ENCODE results near the gene MID1IP1. TPM values are rescaled to one million over a fixed set of nuclear protein-coding genes. Genes with fewer than 3 reads are reported as not detected.

Gene MID1IP1
- total RNA-seq, 3 donors from 2014 or later: 22.2 to 59.7 (median 34.4) TPM

DNA sequence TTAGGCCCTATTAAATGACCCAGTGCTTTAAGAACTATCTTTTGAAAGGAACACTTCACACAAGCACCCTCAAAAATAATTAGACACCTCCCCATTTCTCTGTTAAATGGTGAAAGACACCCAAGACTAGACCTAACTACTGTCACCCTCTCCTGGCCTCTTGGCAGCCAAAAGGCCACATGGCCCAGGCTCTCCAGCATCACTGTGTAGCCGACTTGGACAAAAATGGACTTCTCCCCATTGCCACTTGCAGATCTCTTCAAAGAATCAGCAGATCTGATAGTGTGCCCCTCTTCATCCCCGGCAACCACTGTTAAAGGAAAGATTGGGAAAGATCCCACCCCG, 2.0 kb downstream of the MID1IP1 start:
- no peak overlapping the region for H3K4me3 ChIP-seq
- intact Hi-C loops (cut with DNase I, micrococcal nuclease): no loop called here
- no peaks in the 10 kb centered on the region for H3K36me3 ChIP-seq (ENCODE audit: low read depth)
- ATAC-seq: no peak
- no peak for DNase-seq
- H3K4me1 ChIP-seq (ENCODE audit: low read depth): peaks cover 3% of the 10 kb centered on the region
- H3K9me3 ChIP-seq: no peaks in the 10 kb centered on the region
- TF ChIP-seq, protein P1, sequence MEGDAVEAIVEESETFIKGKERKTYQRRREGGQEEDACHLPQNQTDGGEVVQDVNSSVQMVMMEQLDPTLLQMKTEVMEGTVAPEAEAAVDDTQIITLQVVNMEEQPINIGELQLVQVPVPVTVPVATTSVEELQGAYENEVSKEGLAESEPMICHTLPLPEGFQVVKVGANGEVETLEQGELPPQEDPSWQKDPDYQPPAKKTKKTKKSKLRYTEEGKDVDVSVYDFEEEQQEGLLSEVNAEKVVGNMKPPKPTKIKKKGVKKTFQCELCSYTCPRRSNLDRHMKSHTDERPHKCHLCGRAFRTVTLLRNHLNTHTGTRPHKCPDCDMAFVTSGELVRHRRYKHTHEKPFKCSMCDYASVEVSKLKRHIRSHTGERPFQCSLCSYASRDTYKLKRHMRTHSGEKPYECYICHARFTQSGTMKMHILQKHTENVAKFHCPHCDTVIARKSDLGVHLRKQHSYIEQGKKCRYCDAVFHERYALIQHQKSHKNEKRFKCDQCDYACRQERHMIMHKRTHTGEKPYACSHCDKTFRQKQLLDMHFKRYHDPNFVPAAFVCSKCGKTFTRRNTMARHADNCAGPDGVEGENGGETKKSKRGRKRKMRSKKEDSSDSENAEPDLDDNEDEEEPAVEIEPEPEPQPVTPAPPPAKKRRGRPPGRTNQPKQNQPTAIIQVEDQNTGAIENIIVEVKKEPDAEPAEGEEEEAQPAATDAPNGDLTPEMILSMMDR (IDR thresholded peaks at IDR 0.05): no peak

DNA sequence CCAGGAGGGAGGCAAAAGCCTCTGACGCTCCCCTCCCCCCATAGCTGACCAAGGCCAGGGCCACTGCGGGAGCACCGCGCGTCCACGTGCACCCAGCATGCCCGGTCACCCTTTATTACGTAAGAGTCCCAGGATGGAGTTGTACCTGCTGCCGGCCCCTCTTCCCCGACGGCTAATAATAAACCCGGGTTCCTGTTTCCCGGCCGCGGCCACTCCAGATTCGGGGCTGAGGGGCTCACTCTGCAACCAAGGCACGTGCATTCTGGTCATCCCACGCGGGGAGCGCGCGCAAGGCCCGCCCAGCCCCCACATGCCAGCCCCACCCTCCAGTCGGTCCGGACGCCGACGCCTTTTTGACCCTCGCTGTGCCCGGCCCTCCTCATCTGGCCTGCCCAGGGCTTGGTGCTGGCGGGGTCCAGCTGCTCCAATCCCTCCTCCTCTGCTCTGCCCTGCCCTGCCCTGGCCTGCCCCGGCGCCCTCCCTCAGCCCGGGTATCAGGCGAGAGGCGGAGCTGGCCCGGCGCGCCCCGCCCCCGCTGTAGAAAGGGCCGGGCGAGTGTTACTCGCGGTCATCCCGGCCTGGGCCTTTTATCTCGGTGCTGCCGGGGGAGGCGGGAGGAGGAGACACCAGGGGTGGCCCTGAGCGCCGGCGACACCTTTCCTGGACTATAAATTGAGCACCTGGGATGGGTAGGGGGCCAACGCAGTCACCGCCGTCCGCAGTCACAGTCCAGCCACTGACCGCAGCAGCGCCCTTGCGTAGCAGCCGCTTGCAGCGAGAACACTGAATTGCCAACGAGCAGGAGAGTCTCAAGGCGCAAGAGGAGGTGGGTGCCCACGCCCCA, 2.6 kb downstream of the MID1IP1 start:
- H3K4me3 ChIP-seq: peak overlapping the region; percentile 54
- TF ChIP-seq, protein P1 (IDR thresholded peaks at IDR 0.05): no peak
- H3K36me3 ChIP-seq (ENCODE audit: low read depth): no peaks in the 10 kb centered on the region
- H3K4me1 ChIP-seq (ENCODE audit: low read depth): peaks cover 3% of the 10 kb centered on the region
- DNase-seq (peak; percentile 86 to 93 (median 92)), ATAC-seq (peak; percentile 82)
- intact Hi-C loops (cut with DNase I, micrococcal nuclease): no loop called here
- no peaks in the 10 kb centered on the region for H3K9me3 ChIP-seq

DNA sequence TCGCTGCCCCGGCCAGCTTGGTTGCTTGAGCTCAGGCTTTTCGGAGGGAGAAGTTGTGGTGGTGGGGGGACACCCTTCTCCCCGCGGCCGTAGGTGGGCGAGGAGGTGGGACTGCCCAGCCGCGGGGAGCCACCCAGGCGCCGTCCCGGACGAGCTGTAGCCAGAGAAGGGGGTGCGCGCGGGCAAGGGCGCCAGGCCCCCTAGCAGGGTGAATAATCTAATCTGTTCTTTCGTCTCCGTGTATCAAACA, 3.1 kb downstream of the MID1IP1 start:
- no peaks in the 10 kb centered on the region for H3K36me3 ChIP-seq (ENCODE audit: low read depth)
- ATAC-seq (no peak), DNase-seq (no peak)
- intact Hi-C loops (cut with DNase I, micrococcal nuclease): no loop called here
- TF ChIP-seq, protein P1 (IDR thresholded peaks at IDR 0.05): no peak
- H3K4me1 ChIP-seq (ENCODE audit: low read depth): peaks cover 3% of the 10 kb centered on the region
- no peaks in the 10 kb centered on the region for H3K9me3 ChIP-seq
- H3K4me3 ChIP-seq: peak overlapping the region; percentile 54

DNA sequence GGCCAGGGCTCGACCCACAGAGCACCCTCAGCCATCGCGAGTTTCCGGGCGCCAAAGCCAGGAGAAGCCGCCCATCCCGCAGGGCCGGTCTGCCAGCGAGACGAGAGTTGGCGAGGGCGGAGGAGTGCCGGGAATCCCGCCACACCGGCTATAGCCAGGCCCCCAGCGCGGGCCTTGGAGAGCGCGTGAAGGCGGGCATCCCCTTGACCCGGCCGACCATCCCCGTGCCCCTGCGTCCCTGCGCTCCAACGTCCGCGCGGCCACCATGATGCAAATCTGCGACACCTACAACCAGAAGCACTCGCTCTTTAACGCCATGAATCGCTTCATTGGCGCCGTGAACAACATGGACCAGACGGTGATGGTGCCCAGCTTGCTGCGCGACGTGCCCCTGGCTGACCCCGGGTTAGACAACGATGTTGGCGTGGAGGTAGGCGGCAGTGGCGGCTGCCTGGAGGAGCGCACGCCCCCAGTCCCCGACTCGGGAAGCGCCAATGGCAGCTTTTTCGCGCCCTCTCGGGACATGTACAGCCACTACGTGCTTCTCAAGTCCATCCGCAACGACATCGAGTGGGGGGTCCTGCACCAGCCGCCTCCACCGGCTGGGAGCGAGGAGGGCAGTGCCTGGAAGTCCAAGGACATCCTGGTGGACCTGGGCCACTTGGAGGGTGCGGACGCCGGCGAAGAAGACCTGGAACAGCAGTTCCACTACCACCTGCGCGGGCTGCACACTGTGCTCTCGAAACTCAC, 3.6 kb downstream of the MID1IP1 start:
- Histone ChIP-seq H3K4me3 (peak overlapping the region; percentile 54), H3K4me1 (ENCODE audit: low read depth) (peaks cover 3% of the 10 kb centered on the region), H3K36me3 (ENCODE audit: low read depth) (no peaks in the 10 kb centered on the region), H3K9me3 (no peaks in the 10 kb centered on the region)
- peak; percentile 32 to 67 (median 63) for DNase-seq
- TF ChIP-seq, protein P1 (IDR thresholded peaks at IDR 0.05): no peak
- peak; percentile 9 for ATAC-seq
- intact Hi-C loops (cut with DNase I, micrococcal nuclease): no loop called here

DNA sequence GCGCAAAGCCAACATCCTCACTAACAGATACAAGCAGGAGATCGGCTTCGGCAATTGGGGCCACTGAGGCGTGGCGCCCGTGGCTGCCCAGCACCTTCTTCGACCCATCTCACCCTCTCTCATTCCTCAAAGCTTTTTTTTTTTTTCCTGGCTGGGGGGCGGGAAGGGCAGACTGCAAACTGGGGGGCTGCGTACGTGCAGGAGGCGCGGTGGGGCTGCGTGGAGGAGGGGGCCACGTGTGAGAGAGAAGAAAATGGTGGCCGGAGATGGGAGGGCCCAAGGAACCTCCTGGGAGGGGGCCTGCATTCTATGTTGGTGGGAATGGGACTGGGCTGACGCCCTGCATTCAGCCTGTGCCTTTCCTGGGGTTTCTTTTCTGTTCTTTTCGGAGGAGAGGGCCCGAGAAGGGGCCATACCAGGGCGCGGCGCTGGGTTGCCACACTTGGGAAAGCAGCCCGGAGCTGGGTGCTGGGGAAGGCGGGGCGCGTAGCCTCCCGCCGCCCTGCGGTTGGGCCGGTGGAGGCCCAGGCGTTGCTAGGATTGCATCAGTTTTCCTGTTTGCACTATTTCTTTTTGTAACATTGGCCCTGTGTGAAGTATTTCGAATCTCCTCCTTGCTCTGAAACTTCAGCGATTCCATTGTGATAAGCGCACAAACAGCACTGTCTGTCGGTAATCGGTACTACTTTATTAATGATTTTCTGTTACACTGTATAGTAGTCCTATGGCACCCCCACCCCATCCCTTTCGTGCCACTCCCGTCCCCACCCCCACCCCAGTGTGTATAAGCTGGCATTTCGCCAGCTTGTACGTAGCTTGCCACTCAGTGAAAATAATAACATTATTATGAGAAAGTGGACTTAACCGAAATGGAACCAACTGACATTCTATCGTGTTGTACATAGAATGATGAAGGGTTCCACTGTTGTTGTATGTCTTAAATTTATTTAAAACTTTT, 4.5 kb downstream of the MID1IP1 start:
- no peaks in the 10 kb centered on the region for H3K9me3 ChIP-seq
- ATAC-seq (peak; percentile 56), DNase-seq (peak; percentile 59 to 80 (median 78))
- intact Hi-C loops (cut with DNase I, micrococcal nuclease): no loop called here
- H3K4me1 ChIP-seq (ENCODE audit: low read depth): peaks cover 3% of the 10 kb centered on the region
- TF ChIP-seq, protein P1 (IDR thresholded peaks at IDR 0.05): no peak
- H3K36me3 ChIP-seq (ENCODE audit: low read depth): no peaks in the 10 kb centered on the region
- peak overlapping the region; percentile 54 for H3K4me3 ChIP-seq

Measured in mucosa of descending colon (tissue), 3 donors.